GM12878 (cell line): ENCODE data around the gene PPM1J. TPM values are rescaled to one million over a fixed set of nuclear protein-coding genes. Genes with fewer than 3 reads are reported as not detected.

Experiments used
- ATF2 ChIP-seq: IDR thresholded peaks from 2 replicates; pipeline ENCODE4 v1.6.1; 2012; ENCODE audit warnings: low read length, inconsistent platforms
- BCLAF1 ChIP-seq: fragments of 450-650 bp; IDR thresholded peaks from 2 replicates; pipeline ENCODE4 v1.6.1; 2017; ENCODE audit warnings: antibody characterized with exemption, mild to moderate bottlenecking, moderate library complexity
- CBFB ChIP-seq: IDR thresholded peaks from 2 replicates; pipeline ENCODE4 v1.6.1; 2016; ENCODE audit warnings: antibody characterized with exemption, low read depth
- EGR1 ChIP-seq, 2 experiments: IDR thresholded peaks; 1 replicate in 1 of 2; 2 replicates in 1 of 2; pipeline ENCODE4 v1.6.1; 2011 to 2012; ENCODE audit warnings: low read depth in 2 of 2, low read length in 2 of 2, borderline replicate concordance in 1 of 2, mild to moderate bottlenecking in 1 of 2, moderate library complexity in 1 of 2
- HCFC1 ChIP-seq: fragments of 150-350 bp; IDR thresholded peaks from 2 replicates; pipeline ENCODE4 v1.6.1; 2014; ENCODE audit warnings: low read length
- HDAC6 ChIP-seq: fragments of 200-600 bp; sonication (generic); IDR thresholded peaks from one replicate; pipeline ENCODE4 v1.8.0; 2017; ENCODE audit warnings: antibody characterized with exemption; ENCODE audit not compliant: unreplicated experiment
- HDGF ChIP-seq: fragments of 450-650 bp; IDR thresholded peaks from 2 replicates; pipeline ENCODE4 v1.6.1; 2016; ENCODE audit warnings: antibody characterized with exemption
- LARP7 ChIP-seq: fragments of 450-650 bp; IDR thresholded peaks from 2 replicates; pipeline ENCODE4 v1.6.1; 2017; ENCODE audit warnings: mild to moderate bottlenecking
- MAX ChIP-seq: IDR thresholded peaks from 2 replicates; pipeline ENCODE4 v1.6.1; 2012; ENCODE audit warnings: low read depth, low read length, improper control_type of control experiment
- NFYA ChIP-seq: IDR thresholded peaks from 2 replicates; pipeline ENCODE4 v1.6.1; 2011; ENCODE audit warnings: low read depth, mild to moderate bottlenecking, low read length, improper control_type of control experiment, borderline replicate concordance
- NR2C1 ChIP-seq: fragments of 450-650 bp; IDR thresholded peaks from 2 replicates; pipeline ENCODE4 v1.6.1; 2017; ENCODE audit warnings: antibody characterized with exemption, mild to moderate bottlenecking, moderate library complexity
- NRF1 ChIP-seq: conservative IDR thresholded peaks from 2 replicates; pipeline ENCODE4 v1.6.1; 2011; ENCODE audit warnings: mild to moderate bottlenecking, low read depth, low read length, improper control_type of control experiment
- PAX5 ChIP-seq: IDR thresholded peaks from 2 replicates; pipeline ENCODE4 v1.6.1; 2011; ENCODE audit warnings: low read depth, low read length, borderline replicate concordance
- POLR2AphosphoS2 ChIP-seq: IDR thresholded peaks from 2 replicates; pipeline ENCODE4 v1.6.1; 2011; ENCODE audit warnings: low read depth, mild to moderate bottlenecking, low read length, improper control_type of control experiment, moderate library complexity
- POLR2AphosphoS5 ChIP-seq: IDR thresholded peaks from 2 replicates; pipeline ENCODE4 v1.6.1; 2011; ENCODE audit warnings: mild to moderate bottlenecking, low read length, inconsistent platforms
- SMARCA5 ChIP-seq: fragments of 450-650 bp; IDR thresholded peaks from 2 replicates; pipeline ENCODE4 v1.6.1; 2017; ENCODE audit warnings: mild to moderate bottlenecking
- TBL1XR1 ChIP-seq: IDR thresholded peaks from 2 replicates; pipeline ENCODE4 v1.6.1; 2012; ENCODE audit warnings: low read depth, low read length, improper control_type of control experiment
- TCF12 ChIP-seq: IDR thresholded peaks from 2 replicates; pipeline ENCODE4 v1.6.1; 2011; ENCODE audit warnings: low read depth, mild to moderate bottlenecking, low read length
- TCF3 ChIP-seq: IDR thresholded peaks from 2 replicates; pipeline ENCODE4 v1.6.1; 2012; ENCODE audit warnings: low read depth, mild to moderate bottlenecking, low read length, borderline replicate concordance; ENCODE audit not compliant: insufficient read depth
- USF2 ChIP-seq: IDR thresholded peaks from 2 replicates; pipeline ENCODE4 v1.6.1; 2011; ENCODE audit warnings: low read depth, low read length, improper control_type of control experiment, borderline replicate concordance
- polyA plus RNA-seq, 11 experiments: library from polyadenylated mRNA; depleted of rRNA in 4 of 11; unstranded in 6 of 11; stranded (reverse) in 5 of 11; fragments of >200 nt; fragmentation: Nextera tagmentation in 4 of 11; fragmentation: Illumina TruSeq in 1 of 11; extraction: Ambion mirVana in 4 of 11; extraction: Trizol in 1 of 11; gene quantifications; 1 replicate in 1 of 11; 2 replicates in 10 of 11; pipeline versions ENCODE4 v1.2.1 to v1.2.3, GENCODE V29; 2011 to 2016; ENCODE audit warnings: inconsistent platforms in 2 of 11, missing spikeins in 2 of 11, low read depth in 1 of 11
- total RNA-seq, 4 experiments: library from RNA; depleted of rRNA in 3 of 4; stranded (reverse); fragments of >200 nt in 3 of 4; fragmentation: Illumina TruSeq in 1 of 4; extraction: Trizol in 1 of 4; gene quantifications; 2 replicates each; pipeline versions ENCODE4 v1.2.1 to v1.2.3, GENCODE V29; 2013 to 2021

Gene PPM1J
- total and polyA plus RNA-seq, 10 of the 15 experiments (the other 5 are each of a cell fraction or from before 2014, with no cell fraction given), result 0.07 to 1.8 (median 0.59) TPM; not detected in 1

DNA sequence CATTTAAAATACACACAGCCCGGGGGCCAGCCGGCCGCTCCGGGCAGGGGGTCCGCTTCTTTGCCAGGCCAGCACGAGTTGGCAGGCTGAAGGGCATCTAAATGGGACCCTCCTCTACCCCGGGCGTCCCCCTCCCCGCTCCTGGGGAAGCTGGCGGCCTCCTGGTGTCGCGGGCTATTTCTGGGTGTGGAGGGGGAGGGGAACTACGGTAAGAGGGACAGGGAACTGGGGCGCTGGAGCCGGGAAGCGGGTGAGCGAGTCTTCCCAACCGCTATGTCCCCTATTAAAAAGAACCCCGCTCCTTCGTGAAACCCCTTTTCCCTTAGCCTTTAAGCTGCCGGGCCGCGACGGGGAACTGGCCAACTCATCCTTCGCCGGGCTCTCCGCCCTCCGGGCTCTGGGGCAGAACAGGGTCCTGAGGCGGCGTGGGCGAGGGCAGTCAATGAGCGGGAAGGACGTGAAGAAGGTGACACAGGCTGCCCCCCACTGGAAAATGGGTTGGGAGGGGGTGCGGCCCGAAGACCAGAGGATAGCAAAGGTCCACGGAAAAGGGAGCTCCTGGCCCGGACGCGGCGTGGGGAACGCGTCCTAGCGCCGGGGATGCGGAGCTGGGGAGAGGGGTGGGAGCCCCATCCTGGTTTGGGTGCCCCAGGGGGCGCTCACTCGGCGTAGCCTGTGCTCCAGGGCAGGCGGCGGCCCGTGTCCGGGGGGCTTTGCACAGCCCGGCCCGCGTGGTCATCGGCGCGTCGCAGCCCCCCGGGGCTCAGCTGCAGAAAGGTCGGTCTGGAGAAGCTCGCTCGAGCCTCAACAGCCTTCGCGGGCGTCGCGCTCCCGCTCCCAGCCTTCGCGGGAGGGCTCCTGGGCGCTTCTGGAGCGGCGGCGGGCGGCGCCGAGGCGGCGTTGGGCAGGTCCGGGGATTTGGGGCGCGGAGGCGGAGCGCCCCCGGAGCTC is 544 bp downstream of the PPM1J start (continued):
- TF ChIP-seq HDAC6, result peak; percentile 24
- no peak for TF ChIP-seq ATF2
- TF ChIP-seq USF2, result no peak
- no peak for TF ChIP-seq CBFB
- no peak for TF ChIP-seq HCFC1
- no peak for TF ChIP-seq TCF3
- no peak for TF ChIP-seq POLR2AphosphoS5
- TF ChIP-seq NFYA, result no peak
- TF ChIP-seq LARP7, result peak; percentile 22; the same call in 1 of the 2 replicates
- peak; percentile 74; the same call in 1 of the 2 replicates for TF ChIP-seq SMARCA5
- no peak for TF ChIP-seq BCLAF1
- TF ChIP-seq EGR1 (IDR thresholded peaks at IDR 0.05; ENCODE audit: borderline replicate concordance in 1 of 2, low read depth in 2 of 2, low read length in 2 of 2), result no peak; a peak in 1 of 3 replicates
- TF ChIP-seq HDGF, result no peak
- peak; percentile 28; the same call in 1 of the 2 replicates for TF ChIP-seq PAX5
- no peak for TF ChIP-seq NR2C1
- no peak for TF ChIP-seq TBL1XR1
- 0 out of 2 replicates have a peak, but pooled peaks have one; percentile 37 for TF ChIP-seq TCF12
- TF ChIP-seq NRF1, result no peak
- no peak for TF ChIP-seq MAX
- no peak for TF ChIP-seq POLR2AphosphoS2
